ENCODE data around the gene AGR3.

AGR3 gene

GRCh38 chr7:16881844-16882243 lies at the start of gene AGR3:
Gene AGR3 (minus strand): TSS chr7:16881983. CDS start chr7:16878618, 3,365 bp downstream.
- no peak for DNase-seq (ENCODE audit: low spot score)

DNA sequence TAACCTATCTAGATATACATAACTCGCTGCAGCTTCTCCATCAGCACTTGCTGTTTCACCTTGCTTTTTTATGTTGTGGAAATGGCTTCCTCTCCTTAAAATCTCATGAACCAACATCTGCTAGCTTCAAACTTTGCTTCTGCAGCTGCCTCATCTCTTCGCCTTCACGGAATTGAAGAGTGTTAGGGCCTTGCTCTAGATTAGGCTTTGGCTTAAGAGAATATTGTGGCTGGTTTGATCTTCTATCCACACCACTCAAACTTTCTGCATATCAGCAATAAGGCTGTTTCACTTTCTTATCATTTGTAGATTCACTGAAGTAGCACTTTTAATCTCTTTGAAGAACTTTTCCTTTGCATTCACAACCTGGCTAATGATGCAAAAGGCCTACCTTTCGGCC lies 49.2 kb upstream of the AGR3 start:
- DNase-seq (ENCODE audit: low spot score), result no peak

GRCh38 chr7:16929146-16929762 lies 47.5 kb upstream of the AGR3 start:
- DNase-seq (ENCODE audit: low spot score), result no peak

DNA sequence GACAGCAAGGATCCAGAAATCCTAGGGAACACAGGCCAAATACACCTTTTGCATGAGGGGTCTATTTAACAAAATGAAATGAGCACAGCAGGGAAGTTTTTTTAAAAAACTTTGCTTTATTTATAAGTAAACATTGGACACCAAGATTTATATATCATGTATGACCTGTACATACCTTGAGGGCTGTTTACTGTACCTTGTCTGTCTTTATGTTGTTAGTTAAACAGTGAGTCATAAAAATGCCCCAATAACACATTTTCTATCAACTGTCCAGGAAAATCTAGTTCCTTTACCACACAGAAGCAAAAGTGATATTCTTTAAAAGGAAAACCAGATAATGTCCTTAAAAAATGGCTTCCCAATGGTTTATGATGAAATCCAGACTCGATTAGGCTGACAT lies 45.1 kb upstream of the AGR3 start:
- no peak for DNase-seq (ENCODE audit: low spot score)

DNA sequence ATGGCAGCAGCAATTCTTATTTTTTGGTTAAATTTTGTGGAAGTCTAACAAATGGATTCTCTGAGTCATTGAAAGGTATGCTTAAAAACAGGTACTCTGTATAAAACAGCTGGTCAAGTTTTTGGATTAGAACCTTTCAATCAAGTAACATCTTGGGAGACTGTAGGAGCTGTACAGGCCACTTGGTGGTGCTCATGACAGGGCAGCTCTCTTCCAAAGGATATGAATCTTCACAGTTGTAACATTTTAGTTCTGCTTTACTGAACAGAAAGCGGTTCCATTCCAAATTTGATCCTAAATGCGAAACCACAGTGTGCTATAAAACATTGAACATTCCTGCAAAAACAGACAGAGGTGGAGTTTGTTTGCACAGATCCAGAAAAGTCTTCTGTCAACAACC lies 44.5 kb upstream of the AGR3 start:
- peak; percentile 43 for DNase-seq (ENCODE audit: low spot score)

DNA sequence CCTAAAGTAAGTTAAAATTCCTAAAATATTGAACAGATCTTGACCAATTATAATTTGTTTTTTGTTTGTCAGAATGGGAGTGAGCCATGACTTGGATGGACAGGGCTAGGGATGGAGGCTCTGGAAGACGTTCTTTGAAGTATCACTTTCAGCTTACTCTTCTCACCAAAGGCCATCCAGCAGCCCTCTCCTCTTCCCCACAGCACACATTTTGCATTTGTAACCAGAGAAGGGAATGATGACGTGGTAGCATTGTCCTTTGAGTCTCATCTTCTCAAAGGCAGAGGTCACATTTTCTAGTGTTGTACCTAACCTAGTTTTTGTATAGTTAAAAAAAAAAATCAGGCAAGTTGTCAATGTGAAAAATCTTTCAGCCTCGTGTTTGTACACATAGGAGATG lies 43.8 kb upstream of the AGR3 start:
- no peak for DNase-seq (ENCODE audit: low spot score)

DNA sequence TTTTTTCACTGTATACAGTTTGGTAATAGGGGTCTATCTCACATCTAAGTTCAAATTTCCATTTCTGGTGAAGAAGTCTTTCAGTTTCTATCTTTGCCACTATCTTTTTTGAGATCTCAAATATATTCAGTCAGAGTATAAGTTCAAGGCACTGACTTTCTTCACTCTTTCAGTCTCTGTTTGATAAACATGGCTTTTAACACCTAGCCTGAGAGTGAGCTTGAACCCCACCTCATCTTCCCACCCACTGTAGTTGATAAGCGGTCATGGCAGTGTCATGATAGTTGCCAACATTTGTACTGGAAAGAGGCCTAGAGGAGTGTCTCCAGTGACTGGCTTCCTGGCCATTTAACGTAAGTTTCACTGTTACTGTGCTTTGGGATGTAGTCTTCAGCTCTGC lies 41.2 kb upstream of the AGR3 start:
- no peak for DNase-seq (ENCODE audit: low spot score)

GRCh38 chr7:16921644-16922257 lies 40.0 kb upstream of the AGR3 start:
- no peak for DNase-seq (ENCODE audit: low spot score)

- DNase-seq (ENCODE audit: low spot score), result no peak
Observed at GRCh38 chr7:16921151-16921550, 39.4 kb upstream of the AGR3 start.

DNA sequence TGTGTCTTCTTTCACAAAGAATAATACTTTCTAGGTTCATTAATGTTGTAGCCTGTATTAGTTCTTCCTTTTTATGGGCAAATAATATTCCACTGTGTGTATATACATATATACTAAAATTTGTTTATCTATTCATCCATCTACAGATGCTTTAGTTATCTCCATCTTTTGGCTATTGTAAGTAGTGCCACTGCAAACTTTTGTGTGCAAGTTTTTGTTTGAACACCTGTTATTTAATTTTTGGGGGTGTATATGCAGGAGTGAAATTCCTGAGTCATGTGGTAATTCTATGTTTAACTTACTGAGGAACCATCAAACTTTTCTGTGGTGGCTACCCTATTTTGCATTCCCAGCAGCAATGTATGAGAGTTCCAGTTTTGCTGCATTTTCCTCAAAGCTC lies 37.7 kb upstream of the AGR3 start:
- DNase-seq (ENCODE audit: low spot score), result no peak

DNA sequence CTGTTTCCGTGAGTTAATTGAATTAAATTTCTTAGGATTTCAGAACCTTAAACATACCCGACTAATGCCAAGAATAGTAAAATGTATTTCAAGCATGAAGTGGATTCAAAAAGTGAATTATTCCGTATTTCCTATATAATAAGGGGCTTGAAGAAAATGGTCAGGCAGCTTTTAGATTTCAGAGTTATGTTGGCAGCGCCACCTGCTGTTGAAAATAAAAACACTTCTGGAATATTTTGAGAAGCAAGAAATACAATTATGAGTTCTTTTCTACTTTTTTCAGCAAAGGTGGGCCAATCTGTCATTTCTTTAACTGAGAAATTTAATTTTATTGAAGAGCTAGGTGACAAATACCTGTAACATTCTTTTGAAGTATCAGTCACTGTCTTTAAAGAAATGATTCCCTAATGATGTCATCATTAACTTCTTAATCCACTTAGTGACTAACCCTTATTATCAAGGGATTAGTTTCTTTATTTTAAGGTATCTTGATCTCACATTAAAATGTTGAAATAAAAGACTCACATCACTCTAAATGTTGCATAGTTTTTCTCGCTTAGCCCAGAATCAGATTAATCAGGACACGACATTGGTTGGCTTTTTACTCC lies 36.6 kb upstream of the AGR3 start:
- DNase-seq (ENCODE audit: low spot score), result peak; percentile 40

DNA sequence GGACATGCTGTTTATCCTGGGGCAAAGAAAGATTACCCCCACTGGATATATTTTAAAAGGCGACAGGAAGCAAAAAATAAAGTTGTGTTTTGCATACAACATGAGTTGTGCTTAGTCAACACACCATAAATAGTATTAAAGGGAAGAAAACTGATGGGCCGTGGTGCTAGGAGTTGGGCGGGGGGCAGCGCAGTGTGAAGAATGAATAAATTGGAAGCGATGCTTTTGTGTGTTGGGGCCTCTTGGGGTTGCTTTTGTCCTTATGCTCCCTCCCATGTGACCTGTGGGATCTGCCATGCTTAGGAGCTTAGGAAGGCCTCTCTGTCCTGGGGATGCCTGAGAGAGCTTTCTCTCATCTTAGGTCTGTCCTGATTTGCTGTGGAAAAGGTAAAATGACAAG lies 35.0 kb upstream of the AGR3 start:
- no peak for DNase-seq (ENCODE audit: low spot score)

GRCh38 chr7:16916105-16916639 lies 34.4 kb upstream of the AGR3 start:
- peak; percentile 48 for DNase-seq (ENCODE audit: low spot score)

GRCh38 chr7:16915405-16915804 lies 33.6 kb upstream of the AGR3 start:
- DNase-seq (ENCODE audit: low spot score), result peak; percentile 5

DNA sequence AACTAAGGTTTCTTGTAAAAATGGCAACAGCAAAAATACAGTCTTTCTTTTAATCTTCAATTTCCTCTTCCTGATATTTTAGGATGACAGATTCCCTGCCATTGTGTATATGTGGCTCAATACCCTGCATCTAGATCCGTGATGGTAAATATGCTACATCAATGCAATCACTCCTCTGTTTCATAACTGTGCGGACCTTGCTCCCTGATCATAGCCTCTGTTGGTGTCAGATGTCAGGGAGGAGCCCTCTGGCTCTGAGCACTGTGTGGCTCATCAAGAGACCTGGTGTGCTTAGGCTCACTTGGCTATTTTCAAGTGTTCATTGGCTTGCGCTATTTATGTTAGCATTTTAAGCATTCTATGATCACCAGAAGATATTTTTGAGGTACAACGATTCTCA lies 33.0 kb upstream of the AGR3 start:
- DNase-seq (ENCODE audit: low spot score), result no peak

- no peak for DNase-seq (ENCODE audit: low spot score)
Observed at GRCh38 chr7:16913643-16914042, 31.9 kb upstream of the AGR3 start.

DNA sequence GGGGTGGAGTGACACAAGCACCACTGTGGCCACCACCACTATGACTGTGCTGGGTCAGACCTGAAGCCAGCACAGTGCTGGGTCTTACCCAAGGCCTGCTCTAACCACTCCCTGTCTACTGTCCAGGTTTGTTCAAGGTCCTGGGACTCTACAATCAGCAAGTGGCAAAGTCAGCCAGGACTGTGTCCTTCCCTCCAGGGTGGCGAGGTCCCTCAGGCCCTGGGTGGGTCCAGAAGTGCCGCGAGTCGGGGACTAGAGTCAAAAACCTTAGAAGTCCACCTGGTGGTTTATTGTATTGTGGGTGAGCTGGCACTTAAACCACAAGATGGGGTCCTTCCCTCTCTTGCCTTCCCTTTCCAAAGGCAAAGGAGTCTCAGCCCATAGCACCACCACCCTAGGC lies 30.8 kb upstream of the AGR3 start:
- DNase-seq (ENCODE audit: low spot score), result no peak

DNA sequence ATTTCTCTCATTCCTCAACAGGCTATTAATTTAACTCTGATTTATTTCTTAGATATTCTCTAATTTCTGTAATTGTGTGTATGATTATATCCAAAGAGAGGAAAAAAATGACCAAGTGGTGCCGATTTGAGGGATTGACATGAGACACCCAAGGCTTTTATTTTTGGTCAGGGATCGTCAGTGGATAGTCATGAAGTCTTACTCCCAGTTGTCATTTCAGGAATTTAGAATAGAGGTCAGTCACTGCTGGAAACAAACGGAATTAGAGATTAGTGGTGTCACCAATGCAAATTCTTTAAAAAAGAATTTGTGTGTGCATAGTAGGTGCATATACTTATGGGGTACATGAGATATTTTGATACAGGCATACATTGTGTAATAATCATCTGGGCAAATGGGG lies 26.8 kb upstream of the AGR3 start:
- DNase-seq (ENCODE audit: low spot score), result no peak

DNA sequence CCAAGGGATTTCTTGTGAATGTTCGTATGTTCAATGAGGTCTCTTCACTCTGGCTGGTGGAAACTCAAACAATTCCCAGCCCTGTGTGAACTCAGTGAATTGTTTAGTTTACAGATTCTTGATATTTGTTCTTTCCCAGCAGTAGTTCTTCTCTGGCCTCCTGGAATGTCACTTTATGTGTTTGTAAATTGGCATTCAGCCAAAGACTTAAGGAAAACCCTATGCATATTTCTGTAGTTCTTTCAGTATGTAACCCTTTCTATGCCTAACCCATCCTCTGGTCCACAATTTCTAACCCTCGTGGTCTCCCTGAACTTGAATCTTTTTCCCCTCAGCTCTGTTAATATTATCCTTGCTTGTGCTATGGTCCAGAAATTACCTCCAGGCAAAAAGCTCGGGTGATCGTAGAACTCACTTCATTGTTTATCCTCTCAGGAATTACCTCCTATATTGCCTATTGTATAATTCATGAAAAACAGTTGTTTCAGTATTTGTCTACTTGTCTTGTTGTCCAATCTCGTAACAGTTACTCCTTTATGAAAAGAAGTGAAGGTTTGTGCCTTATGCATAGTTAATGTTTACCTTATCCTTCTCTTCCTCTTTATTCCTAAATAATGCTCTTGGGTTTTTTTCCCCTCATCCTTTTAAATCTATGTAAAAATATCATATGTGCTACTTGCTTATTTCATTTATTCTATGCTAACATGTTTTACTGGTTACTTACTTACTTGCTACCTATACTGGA lies 23.7 kb upstream of the AGR3 start:
- DNase-seq (ENCODE audit: low spot score), result no peak

DNA sequence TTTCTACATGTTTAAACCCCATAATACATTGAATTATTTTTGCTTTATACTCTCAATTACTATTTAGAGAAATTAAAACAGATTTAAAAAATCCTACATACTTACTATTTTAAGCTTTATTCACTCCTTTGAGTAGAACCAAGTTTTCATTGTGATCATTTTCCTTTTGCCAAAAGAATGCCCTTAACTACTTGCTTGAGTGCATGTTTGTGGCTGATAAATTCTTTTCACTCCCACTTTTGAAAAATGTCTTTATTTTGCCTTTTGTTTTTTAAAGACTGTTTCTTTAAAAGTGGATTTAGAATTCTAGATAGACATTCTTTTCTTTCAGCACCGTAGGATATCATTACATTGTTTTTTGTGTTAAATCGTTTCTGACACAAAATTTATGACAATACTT lies 22.3 kb upstream of the AGR3 start:
- DNase-seq (ENCODE audit: low spot score), result no peak

GRCh38 chr7:16900209-16900768 lies 18.5 kb upstream of the AGR3 start:
- no peak for DNase-seq (ENCODE audit: low spot score)

DNA sequence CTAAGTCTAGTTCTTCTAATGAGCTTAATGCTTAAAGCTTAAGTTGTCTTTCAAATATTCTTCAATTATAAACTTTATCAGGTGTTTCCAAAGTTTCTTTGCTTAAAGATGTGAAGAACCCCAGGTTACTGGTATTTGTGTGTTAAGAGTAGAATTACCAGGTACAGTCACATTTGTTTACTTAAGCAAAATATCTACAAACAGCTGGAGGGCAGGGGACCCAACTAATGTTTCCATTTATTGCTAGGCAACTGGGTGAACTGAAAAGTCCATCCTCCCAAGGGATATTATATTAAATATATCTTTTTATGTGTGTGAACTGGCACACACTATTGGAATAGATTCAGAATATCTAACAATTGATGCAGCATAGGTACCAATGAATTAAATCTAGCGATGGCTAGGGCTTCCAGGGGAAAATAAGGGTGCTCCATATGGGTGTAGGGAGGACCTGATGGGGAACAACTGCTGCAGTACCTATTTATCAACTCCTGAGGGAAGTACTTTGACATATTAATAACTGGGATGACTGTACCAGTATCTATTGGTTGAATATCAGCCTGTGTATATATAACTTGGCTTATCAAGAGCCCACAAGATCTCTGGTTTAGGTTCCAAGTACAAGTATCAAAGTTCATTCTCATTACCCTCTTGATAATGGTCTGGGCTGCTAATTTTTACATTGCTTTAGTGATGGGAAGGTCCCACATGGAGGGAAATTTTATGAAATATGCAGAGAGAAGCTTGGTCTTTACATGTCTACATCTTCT lies 10.3 kb upstream of the AGR3 start:
- DNase-seq (ENCODE audit: low spot score), result no peak

Data from RKO (cell line).